ENCODE results near the gene STAB1. TPM values are rescaled to one million over a fixed set of nuclear protein-coding genes. Genes with fewer than 3 reads are reported as not detected.
"Not testable (repeated sequence)": the region's sequence is repeated elsewhere in the genome, so short reads cannot be mapped to it uniquely, and the experiment has no call there.

Gene STAB1
- polyA plus RNA-seq, 6 donors from 2014 or later = not detected

- Mint-ChIP-seq H3K36me3 (no peaks in the 10 kb centered on the region), H3K4me1 (no peaks in the 10 kb centered on the region), H3K4me3 (no peak overlapping the region), H3K27ac (no peak overlapping the region), H3K27me3 (no peaks in the 10 kb centered on the region), H3K9me3 (no peaks in the 10 kb centered on the region)
- ATAC-seq (ENCODE audit: low read depth in 2 of 2) = no peak
- no peak for DNase-seq
Observed at GRCh38 chr3:52523386-52524257, 28.5 kb downstream of the STAB1 start.

GRCh38 chr3:52524258-52524751, 29.2 kb downstream of the STAB1 start:
- no peak for DNase-seq
- no peaks in the 10 kb centered on the region for H3K4me1 Mint-ChIP-seq

GRCh38 chr3:52524752-52525679, 29.9 kb downstream of the STAB1 start:
- no peak overlapping the region for H3K4me3 Mint-ChIP-seq
- H3K27me3 Mint-ChIP-seq = no peaks in the 10 kb centered on the region
- H3K4me1 Mint-ChIP-seq = no peaks in the 10 kb centered on the region
- H3K27ac Mint-ChIP-seq = no peak overlapping the region
- no peaks in the 10 kb centered on the region for H3K36me3 Mint-ChIP-seq
- no peak for DNase-seq
- ATAC-seq (ENCODE audit: low read depth in 2 of 2) = no peak
- no peaks in the 10 kb centered on the region for H3K9me3 Mint-ChIP-seq

More at GRCh38 chr3:52524258-52524751, 29.2 kb downstream of the STAB1 start:
- no peaks in the 10 kb centered on the region for H3K9me3 Mint-ChIP-seq
- no peak overlapping the region for H3K27ac Mint-ChIP-seq
- no peaks in the 10 kb centered on the region for H3K27me3 Mint-ChIP-seq
- ATAC-seq (ENCODE audit: low read depth in 2 of 2) = no peak
- H3K4me3 Mint-ChIP-seq = no peak overlapping the region
- no peaks in the 10 kb centered on the region for H3K36me3 Mint-ChIP-seq

- Mint-ChIP-seq H3K27ac (peak overlapping the region in 2 of 6 donors; percentile 11 to 47), H3K36me3 (no peaks in the 10 kb centered on the region), H3K4me3 (no peak overlapping the region), H3K27me3 (no peaks in the 10 kb centered on the region), H3K9me3 (no peaks in the 10 kb centered on the region), H3K4me1 (no peaks in the 10 kb centered on the region)
- ATAC-seq (ENCODE audit: low read depth in 2 of 2) (no peak), DNase-seq (no peak)
Observed at GRCh38 chr3:52525680-52526561, 30.8 kb downstream of the STAB1 start.

GRCh38 chr3:52526671-52527038, 31.5 kb downstream of the STAB1 start:
- H3K36me3 Mint-ChIP-seq; H3K4me3 Mint-ChIP-seq; ATAC-seq (ENCODE audit: low read depth in 2 of 2); DNase-seq; H3K9me3 Mint-ChIP-seq; H3K27ac Mint-ChIP-seq; H3K4me1 Mint-ChIP-seq; H3K27me3 Mint-ChIP-seq: not testable (repeated sequence)

GRCh38 chr3:52527039-52527731, 32.0 kb downstream of the STAB1 start:
- ATAC-seq (ENCODE audit: low read depth in 2 of 2) = no peak
- Mint-ChIP-seq H3K36me3 (no peaks in the 10 kb centered on the region), H3K4me3 (no peak overlapping the region)

GRCh38 chr3:52527732-52528585, 32.8 kb downstream of the STAB1 start:
- Mint-ChIP-seq H3K27ac (no peak overlapping the region), H3K4me1 (peaks cover 6 to 8% (median 7%) of the 10 kb centered on the region in 3 donors), H3K9me3 (no peaks in the 10 kb centered on the region), H3K27me3 (peaks cover 0 to 6% (median 0%) of the 10 kb centered on the region in 3 donors), H3K4me3 (no peak overlapping the region), H3K36me3 (no peaks in the 10 kb centered on the region)
- ATAC-seq (ENCODE audit: low read depth in 2 of 2) = no peak
- DNase-seq = no peak

More at GRCh38 chr3:52527039-52527731, 32.0 kb downstream of the STAB1 start:
- no peak overlapping the region for H3K27ac Mint-ChIP-seq
- no peak for DNase-seq
- peaks cover 0 to 2% (median under 1%) of the 10 kb centered on the region in 3 donors for H3K4me1 Mint-ChIP-seq
- no peaks in the 10 kb centered on the region for H3K27me3 Mint-ChIP-seq
- H3K9me3 Mint-ChIP-seq = no peaks in the 10 kb centered on the region

- no peak overlapping the region for H3K4me3 Mint-ChIP-seq
- H3K4me1 Mint-ChIP-seq = peaks cover 6 to 9% (median 7%) of the 10 kb centered on the region in 3 donors
- DNase-seq = no peak
- peaks cover 0 to 6% (median 0%) of the 10 kb centered on the region in 3 donors for H3K27me3 Mint-ChIP-seq
- H3K9me3 Mint-ChIP-seq = no peaks in the 10 kb centered on the region
- no peak for ATAC-seq (ENCODE audit: low read depth in 2 of 2)
- H3K27ac Mint-ChIP-seq = peak overlapping the region in 2 of 6 donors; percentile 14 to 54
- H3K36me3 Mint-ChIP-seq = no peaks in the 10 kb centered on the region
Observed at GRCh38 chr3:52528586-52529375, 33.6 kb downstream of the STAB1 start.

GRCh38 chr3:52529376-52530333, 34.5 kb downstream of the STAB1 start:
- Mint-ChIP-seq H3K4me3 (peak overlapping the region in 1 of 8 donors; percentile 33), H3K27me3 (peaks cover 0 to 6% (median 0%) of the 10 kb centered on the region in 3 donors), H3K9me3 (no peaks in the 10 kb centered on the region), H3K27ac (peak overlapping the region in 2 of 6 donors; percentile 12 to 45), H3K36me3 (no peaks in the 10 kb centered on the region), H3K4me1 (peaks cover 6 to 13% (median 9%) of the 10 kb centered on the region in 3 donors)
- no peak for DNase-seq
- ATAC-seq (ENCODE audit: low read depth in 2 of 2) = no peak
